Upper lobe of right lung (tissue), 1 donor: Measurements from ENCODE around the gene FHIT. TPM values are rescaled to one million over a fixed set of nuclear protein-coding genes. Genes with fewer than 3 reads are reported as not detected.

Experiments used
- ATAC-seq: fragments of 200-7000 bp; cut with Tn5 transposase; one replicate; pipeline ENCODE4 v1.9.1; 2020; ENCODE audit warnings: mild to moderate bottlenecking, moderate library complexity
- DNase-seq: peaks from one replicate; pipeline ENCODE4 v3.0.0-alpha.2; 2020
- H3K27ac ChIP-seq: fragments of 200-600 bp; one replicate; pipeline ENCODE4 v1.8.0; 2022
- H3K27me3 ChIP-seq: fragments of 200-600 bp; one replicate; pipeline ENCODE4 v1.8.0; 2022; ENCODE audit warnings: mild to moderate bottlenecking
- H3K36me3 ChIP-seq: fragments of 200-600 bp; one replicate; pipeline ENCODE4 v1.8.0; 2022
- H3K4me1 ChIP-seq: fragments of 200-600 bp; one replicate; pipeline ENCODE4 v1.8.0; 2022
- H3K4me3 ChIP-seq: fragments of 200-600 bp; one replicate; pipeline ENCODE4 v1.8.0; 2022; ENCODE audit warnings: mild to moderate bottlenecking
- H3K9me3 ChIP-seq: fragments of 200-600 bp; one replicate; pipeline ENCODE4 v1.8.0; 2022
- intact Hi-C: fragments of 100-400 bp; cut with DNase I; formaldehyde crosslinking; loops from one replicate; pipeline ENCODE4 v1.11.0; 2022
- total RNA-seq: library from RNA; stranded (reverse); fragmentation: NEBNext Ultra II Directional; extraction: Animal tissue kit (Norgen Biotek cat#: 25700); gene quantifications from one replicate; pipeline ENCODE4 v1.2.1, GENCODE V29; 2021
- TF ChIP-seq, protein P1 (sequence below): fragments of 200-600 bp; IDR thresholded peaks from one replicate; pipeline ENCODE4 v1.8.0; 2022; ENCODE audit warnings: antibody characterized with exemption
- donor health status: DM: no; HTN: yes; CAD: no; lungs with severe emphysema.

FHIT gene
- total RNA-seq, 1 donor from 2014 or later: 9.6 TPM

GRCh38 chr3:60920519-60920918 lies 330.7 kb downstream of the FHIT start:
- Histone ChIP-seq H3K9me3 (no peaks in the 10 kb centered on the region), H3K4me3 (no peak overlapping the region), H3K4me1 (no peaks in the 10 kb centered on the region), H3K27me3 (no peaks in the 10 kb centered on the region), H3K36me3 (no peaks in the 10 kb centered on the region), H3K27ac (no peak overlapping the region)
- intact Hi-C loops: no loop called here
- TF ChIP-seq, protein P1, sequence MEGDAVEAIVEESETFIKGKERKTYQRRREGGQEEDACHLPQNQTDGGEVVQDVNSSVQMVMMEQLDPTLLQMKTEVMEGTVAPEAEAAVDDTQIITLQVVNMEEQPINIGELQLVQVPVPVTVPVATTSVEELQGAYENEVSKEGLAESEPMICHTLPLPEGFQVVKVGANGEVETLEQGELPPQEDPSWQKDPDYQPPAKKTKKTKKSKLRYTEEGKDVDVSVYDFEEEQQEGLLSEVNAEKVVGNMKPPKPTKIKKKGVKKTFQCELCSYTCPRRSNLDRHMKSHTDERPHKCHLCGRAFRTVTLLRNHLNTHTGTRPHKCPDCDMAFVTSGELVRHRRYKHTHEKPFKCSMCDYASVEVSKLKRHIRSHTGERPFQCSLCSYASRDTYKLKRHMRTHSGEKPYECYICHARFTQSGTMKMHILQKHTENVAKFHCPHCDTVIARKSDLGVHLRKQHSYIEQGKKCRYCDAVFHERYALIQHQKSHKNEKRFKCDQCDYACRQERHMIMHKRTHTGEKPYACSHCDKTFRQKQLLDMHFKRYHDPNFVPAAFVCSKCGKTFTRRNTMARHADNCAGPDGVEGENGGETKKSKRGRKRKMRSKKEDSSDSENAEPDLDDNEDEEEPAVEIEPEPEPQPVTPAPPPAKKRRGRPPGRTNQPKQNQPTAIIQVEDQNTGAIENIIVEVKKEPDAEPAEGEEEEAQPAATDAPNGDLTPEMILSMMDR: no peak
- DNase-seq: no peak
- no peak for ATAC-seq

DNA sequence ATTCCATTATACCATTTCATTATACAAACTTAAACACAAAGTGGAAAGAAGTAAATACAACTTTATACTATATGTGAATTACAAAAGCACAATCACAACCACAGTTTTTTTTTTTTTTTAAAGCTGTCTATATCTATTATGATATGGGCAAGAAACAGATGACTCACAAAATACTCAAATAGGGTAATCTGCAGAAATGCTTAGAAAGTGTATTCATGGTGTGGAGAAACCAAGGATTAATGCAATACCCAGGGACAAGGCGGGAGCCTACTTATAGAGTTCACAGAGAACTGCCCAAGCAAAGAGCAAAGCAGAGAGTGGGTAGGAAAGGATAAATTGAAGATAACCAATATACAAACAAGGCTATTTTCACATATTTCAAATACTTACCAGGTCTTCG lies 332.0 kb downstream of the FHIT start:
- Histone ChIP-seq H3K9me3 (no peaks in the 10 kb centered on the region), H3K4me1 (no peaks in the 10 kb centered on the region), H3K36me3 (no peaks in the 10 kb centered on the region), H3K4me3 (no peak overlapping the region), H3K27me3 (no peaks in the 10 kb centered on the region), H3K27ac (no peak overlapping the region)
- TF ChIP-seq, protein P1: no peak
- intact Hi-C loops: no loop called here
- ATAC-seq: no peak
- no peak for DNase-seq

GRCh38 chr3:60917141-60917540 lies 334.1 kb downstream of the FHIT start:
- H3K27me3 ChIP-seq: no peaks in the 10 kb centered on the region
- no peaks in the 10 kb centered on the region for H3K4me1 ChIP-seq
- DNase-seq (no peak), ATAC-seq (no peak)
- no peak overlapping the region for H3K27ac ChIP-seq
- TF ChIP-seq, protein P1: no peak
- no peaks in the 10 kb centered on the region for H3K36me3 ChIP-seq
- no peaks in the 10 kb centered on the region for H3K9me3 ChIP-seq
- H3K4me3 ChIP-seq: no peak overlapping the region
- intact Hi-C loops: no loop called here

DNA sequence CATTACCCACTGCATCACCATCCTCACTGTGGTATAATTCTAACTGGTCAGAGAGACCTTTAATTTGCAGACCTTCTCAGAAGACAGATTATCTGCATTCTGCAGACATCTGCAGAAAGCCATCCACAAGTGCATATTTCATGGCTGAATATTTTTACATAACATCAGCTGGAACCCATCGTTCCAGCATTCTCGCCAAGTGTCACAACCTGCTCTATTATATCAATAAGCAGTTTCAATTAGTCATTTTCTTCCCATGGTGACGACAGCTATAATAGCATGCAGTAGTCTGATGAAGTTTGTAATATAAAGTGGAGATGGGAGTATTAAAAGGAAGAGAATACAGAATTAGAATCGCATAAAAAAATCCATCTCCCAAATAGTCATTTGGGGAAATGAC lies 334.7 kb downstream of the FHIT start:
- no peak overlapping the region for H3K27ac ChIP-seq
- no peaks in the 10 kb centered on the region for H3K9me3 ChIP-seq
- ATAC-seq (no peak), DNase-seq (no peak)
- no peaks in the 10 kb centered on the region for H3K27me3 ChIP-seq
- no peak overlapping the region for H3K4me3 ChIP-seq
- H3K4me1 ChIP-seq: no peaks in the 10 kb centered on the region
- H3K36me3 ChIP-seq: no peaks in the 10 kb centered on the region
- TF ChIP-seq, protein P1: no peak
- intact Hi-C loops: no loop called here

DNA sequence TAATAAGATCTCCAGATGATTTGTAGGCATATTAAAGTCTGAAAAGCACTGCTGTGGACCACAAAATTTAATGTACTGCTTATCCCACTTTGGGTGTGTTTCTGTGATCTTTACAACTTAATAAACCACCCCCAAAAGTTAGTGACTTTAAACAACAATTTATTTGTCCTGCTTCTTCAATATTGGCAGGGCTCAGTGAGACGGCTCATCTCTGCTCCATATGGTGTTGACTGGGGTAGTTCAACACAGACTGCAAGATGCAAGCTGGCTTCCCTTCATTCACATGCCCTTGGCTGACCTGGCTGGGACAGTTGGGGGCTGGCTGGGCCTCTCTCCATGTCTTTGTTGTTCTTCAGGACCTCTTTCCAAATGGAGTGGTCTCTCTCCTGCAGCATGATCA lies 337.8 kb downstream of the FHIT start:
- no peak for ATAC-seq
- H3K4me3 ChIP-seq: no peak overlapping the region
- intact Hi-C loops: no loop called here

More for the DNA sequence above, 337.8 kb downstream of the FHIT start:
- Histone ChIP-seq H3K27me3 (no peaks in the 10 kb centered on the region), H3K36me3 (no peaks in the 10 kb centered on the region), H3K9me3 (no peaks in the 10 kb centered on the region), H3K4me1 (no peaks in the 10 kb centered on the region), H3K27ac (no peak overlapping the region)
- no peak for DNase-seq
- TF ChIP-seq, protein P1: no peak
